Measurements from ENCODE around the gene ERP29. TPM values are rescaled to one million over a fixed set of nuclear protein-coding genes. Genes with fewer than 3 reads are reported as not detected.

The ERP29 gene
- total and polyA plus RNA-seq, 2 of the 13 experiments (the other 11 are each of a cell fraction or from before 2014, with no cell fraction given) = 111 to 147 TPM

DNA sequence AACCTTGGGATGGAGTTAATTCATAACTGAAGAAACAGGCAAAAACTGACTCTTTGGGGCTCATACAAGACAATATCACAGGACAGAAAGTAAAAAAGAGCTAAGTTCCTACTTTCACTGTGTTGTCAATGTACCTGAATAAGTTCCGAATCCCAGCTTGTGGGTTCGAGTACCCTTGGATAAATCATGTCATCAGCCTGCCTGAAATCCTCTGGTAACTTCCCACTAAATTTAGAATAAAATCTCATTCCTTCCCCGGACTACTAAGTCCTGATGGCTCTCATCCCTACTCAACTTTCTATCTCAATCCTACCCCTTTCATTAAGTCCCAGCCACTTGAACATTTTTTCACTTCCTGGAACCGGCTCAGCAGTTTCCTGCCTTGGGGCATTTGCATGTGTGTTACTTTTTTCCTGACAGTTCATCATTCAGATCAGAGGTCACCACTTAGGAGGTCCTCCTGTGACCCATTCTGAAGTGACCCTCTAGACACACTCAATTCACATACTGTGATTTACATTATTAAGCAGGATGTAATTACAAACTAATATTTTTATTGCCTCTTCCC lies 12.7 kb downstream of the ERP29 start:
- DNase-seq (ENCODE audit: low spot score) = no peak
- H3K4me2 ChIP-seq (ENCODE audit: low read depth, low read length) = no peak overlapping the region
- no peak overlapping the region for H3K27ac ChIP-seq (ENCODE audit: extremely low read length, insufficient read depth, low read length)
- ATAC-seq = peak; percentile 17; the same call in 1 of the 3 replicates
- peaks cover 7% of the 10 kb centered on the region; the same call in 1 of the 2 replicates for H4K20me1 ChIP-seq (ENCODE audit: insufficient read depth, low read length)
- no peaks in the 10 kb centered on the region for H3K4me1 ChIP-seq (ENCODE audit: insufficient read depth, low read length)
- 95% methylated on average over 4 of the region's 4 CpGs for WGBS (ENCODE audit: low lambda C conversion rate)
- CTCF ChIA-PET (ENCODE audit: low intra/inter-chr PET ratio, low total read pairs) = no interaction called here
- intact Hi-C loops (cut with micrococcal nuclease; ENCODE audit: unreplicated experiment) = no loop called here
- POLR2A ChIA-PET = interaction anchor here (1.2 to 5.8 kb wide), 2 partner anchors 13 to 80 kb away, joined by 3 to 62 read pairs; partner anchors contain the start of genes ERP29 and TMEM116
- no peak overlapping the region for H2AFZ ChIP-seq (ENCODE audit: low read length)
- no TSS peak for BruUV-seq (replicated peaks)
- no peak overlapping the region for H3K9ac ChIP-seq (ENCODE audit: insufficient read depth, low read depth, low read length)
- in situ Hi-C loops (cut with HindIII; ENCODE audit: extremely low pct_ligation_motif_present, low pct_unique_long_range_greater_than_20kb) = no loop called here
- H3K79me2 ChIP-seq (ENCODE audit: insufficient read depth, low read length) = peaks cover 3% of the 10 kb centered on the region
- peaks cover 22 to 57% of the 10 kb centered on the region in 2 experiments for H3K36me3 ChIP-seq (replicated peaks in 1 of 2; ENCODE audit: control insufficient read depth in 1 of 2, insufficient read depth in 2 of 2, low read length in 2 of 2)
- H3K9me3 ChIP-seq (ENCODE audit: low read length) = no peaks in the 10 kb centered on the region
- FAIRE-seq = no peak
- no peaks in the 10 kb centered on the region for H3K27me3 ChIP-seq (ENCODE audit: control insufficient read depth in 1 of 2, insufficient read depth in 2 of 2, low read length in 2 of 2)
- H3K4me3 ChIP-seq (replicated peaks in 1 of 3; ENCODE audit: insufficient read depth in 1 of 3, low read depth in 2 of 3, low read length in 3 of 3) = no peak overlapping the region
- no peak for TF ChIP-seq PHF5A (CRISPR knock-in tag; IDR thresholded peaks at IDR 0.05; ENCODE audit: low read depth, unreplicated experiment)
- TF ChIP-seq ZSCAN21 (CRISPR knock-in tag; IDR thresholded peaks at IDR 0.05; ENCODE audit: borderline replicate concordance) = no peak
- TF ChIP-seq NCOA5 (CRISPR knock-in tag; IDR thresholded peaks at IDR 0.05) = no peak
- TF ChIP-seq RBM22 (optimal IDR thresholded peaks at IDR 0.05; ENCODE audit: low read length) = peak; percentile 92

DNA sequence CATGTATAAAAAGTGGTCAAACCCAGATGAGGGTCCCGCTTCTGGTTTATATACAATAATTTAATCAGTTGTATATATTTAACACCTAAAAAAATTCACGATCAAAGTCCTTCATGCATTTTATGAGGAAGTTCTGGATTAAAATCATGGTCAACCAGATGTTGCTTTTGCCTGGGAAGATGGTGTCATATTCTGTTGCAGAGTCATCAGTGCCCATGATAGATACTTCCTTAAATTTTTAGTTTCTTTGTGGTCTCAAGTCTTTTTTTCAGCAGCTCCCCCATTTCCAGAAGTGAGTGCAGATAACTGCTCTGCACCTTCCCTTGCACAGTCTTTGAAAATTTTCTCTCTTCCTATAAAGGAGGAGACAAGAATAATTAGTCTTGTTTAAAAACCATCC lies 16.1 kb downstream of the ERP29 start:
- H3K9ac ChIP-seq (ENCODE audit: insufficient read depth, low read depth, low read length) = no peak overlapping the region
- H2AFZ ChIP-seq (ENCODE audit: low read length) = no peak overlapping the region
- no peak overlapping the region for H3K4me2 ChIP-seq (ENCODE audit: low read depth, low read length)
- H4K20me1 ChIP-seq (ENCODE audit: insufficient read depth, low read length) = no peaks in the 10 kb centered on the region
- no peaks in the 10 kb centered on the region for H3K9me3 ChIP-seq (ENCODE audit: low read length)
- DNase-seq (ENCODE audit: low spot score) (no peak), FAIRE-seq (no peak), ATAC-seq (no peak)
- WGBS (ENCODE audit: low lambda C conversion rate) = 95% methylated on average over 2 of the region's 2 CpGs
- in situ Hi-C loops (cut with HindIII; ENCODE audit: extremely low pct_ligation_motif_present, low pct_unique_long_range_greater_than_20kb) (no loop called here), intact Hi-C loops (cut with micrococcal nuclease; ENCODE audit: unreplicated experiment) (no loop called here)
- peaks cover 21 to 44% of the 10 kb centered on the region in 2 experiments for H3K36me3 ChIP-seq (replicated peaks in 1 of 2; ENCODE audit: control insufficient read depth in 1 of 2, insufficient read depth in 2 of 2, low read length in 2 of 2)
- H3K4me1 ChIP-seq (ENCODE audit: insufficient read depth, low read length) = no peaks in the 10 kb centered on the region
- H3K79me2 ChIP-seq (ENCODE audit: insufficient read depth, low read length) = no peaks in the 10 kb centered on the region
- TF ChIP-seq TAF1 (CRISPR knock-in tag; IDR thresholded peaks at IDR 0.05) = no peak
- no peak for TF ChIP-seq ZNF331 (CRISPR knock-in tag; IDR thresholded peaks at IDR 0.05)
- no peak for TF ChIP-seq SP2 (CRISPR knock-in tag; IDR thresholded peaks at IDR 0.05)
- H3K27ac ChIP-seq (ENCODE audit: extremely low read length, insufficient read depth, low read length) = no peak overlapping the region
- BruUV-seq (replicated peaks) = no TSS peak
- no peaks in the 10 kb centered on the region for H3K27me3 ChIP-seq (ENCODE audit: control insufficient read depth in 1 of 2, insufficient read depth in 2 of 2, low read length in 2 of 2)
- ChIA-PET CTCF (ENCODE audit: low intra/inter-chr PET ratio, low total read pairs) (no interaction called here), POLR2A (interaction anchor here (0.7 kb wide), 1 partner anchor 158 kb away, joined by 3 read pairs; no protein-coding TSS in a partner anchor)
- H3K4me3 ChIP-seq (replicated peaks in 1 of 3; ENCODE audit: insufficient read depth in 1 of 3, low read depth in 2 of 3, low read length in 3 of 3) = no peak overlapping the region
